H1 (cell line): Measurements from ENCODE around the gene CCDC178. TPM values are rescaled to one million over a fixed set of nuclear protein-coding genes. Genes with fewer than 3 reads are reported as not detected.

ENCODE experiments used
- polyA plus RNA-seq, 7 experiments: library from polyadenylated mRNA; depleted of rRNA in 3 of 7; stranded (reverse) in 5 of 7; unstranded in 2 of 7; fragments of >200 nt in 5 of 7; fragments of 200-250 nt in 2 of 7; gene quantifications; 1 replicate in 5 of 7; 2 replicates in 1 of 7; 4 replicates in 1 of 7; pipeline versions ENCODE4 v1.2.1 to v1.2.3, GENCODE V29; 2011 to 2013; ENCODE audit warnings: missing spikeins in 2 of 7, mixed read lengths in 2 of 7
- total RNA-seq: library from RNA; stranded (reverse); fragmentation: NEBNext Ultra II Directional; extraction: Animal tissue kit (Norgen Biotek cat#: 25700); gene quantifications from 2 replicates; pipeline ENCODE4 v1.2.1, GENCODE V29; 2021
- TF ChIP-seq, protein P1 (sequence below): IDR thresholded peaks from 2 replicates; pipeline ENCODE4 v1.6.1; 2012; ENCODE audit warnings: low read length, inconsistent platforms

The CCDC178 gene
- total and polyA plus RNA-seq, 2 of the 8 experiments (the other 6 are each of a cell fraction or from before 2014, with no cell fraction given): not detected

DNA sequence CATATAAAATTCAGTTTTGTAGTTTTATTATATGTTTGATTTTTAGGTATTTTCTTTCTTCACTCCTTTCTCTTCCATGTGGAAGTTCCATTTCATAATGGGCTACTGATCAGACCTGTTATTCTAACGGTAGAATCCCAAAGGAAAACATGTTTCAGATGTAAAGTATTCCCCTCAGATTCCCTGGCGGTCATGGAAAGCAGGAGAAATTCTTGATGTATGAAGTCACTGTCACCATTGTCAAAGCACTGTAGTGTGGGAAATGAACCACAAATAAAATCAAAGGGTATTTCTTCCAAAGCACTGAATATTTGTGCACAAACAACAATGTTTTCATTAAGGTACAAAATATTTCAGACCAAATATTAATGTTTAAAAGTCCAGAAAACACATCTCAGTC lies 430.4 kb downstream of the CCDC178 start (continued):
- TF ChIP-seq, protein P1, sequence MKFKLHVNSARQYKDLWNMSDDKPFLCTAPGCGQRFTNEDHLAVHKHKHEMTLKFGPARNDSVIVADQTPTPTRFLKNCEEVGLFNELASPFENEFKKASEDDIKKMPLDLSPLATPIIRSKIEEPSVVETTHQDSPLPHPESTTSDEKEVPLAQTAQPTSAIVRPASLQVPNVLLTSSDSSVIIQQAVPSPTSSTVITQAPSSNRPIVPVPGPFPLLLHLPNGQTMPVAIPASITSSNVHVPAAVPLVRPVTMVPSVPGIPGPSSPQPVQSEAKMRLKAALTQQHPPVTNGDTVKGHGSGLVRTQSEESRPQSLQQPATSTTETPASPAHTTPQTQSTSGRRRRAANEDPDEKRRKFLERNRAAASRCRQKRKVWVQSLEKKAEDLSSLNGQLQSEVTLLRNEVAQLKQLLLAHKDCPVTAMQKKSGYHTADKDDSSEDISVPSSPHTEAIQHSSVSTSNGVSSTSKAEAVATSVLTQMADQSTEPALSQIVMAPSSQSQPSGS: no peak
